T-cell (primary cell): ENCODE measurements around the gene NLRP14. TPM values are rescaled to one million over a fixed set of nuclear protein-coding genes. Genes with fewer than 3 reads are reported as not detected.

ENCODE experiments used
- ATAC-seq, 4 experiments: fragments of 200-7000 bp in 3 of 4; fragments of 150-1000 bp in 1 of 4; cut with Tn5 transposase; replicated peaks in 1 of 4; 1 replicate in 3 of 4; 2 replicates in 1 of 4; pipeline ENCODE4 v1.10.0; 2021; ENCODE audit warnings: moderate library complexity in 3 of 4, mild to moderate bottlenecking in 2 of 4, moderate number of reproducible peaks in 1 of 4
- CTCF ChIA-PET, 2 donors: fragments of 300-600 bp; sonication (Branson Sonifier 250); formaldehyde crosslinking; loops; one replicate each; lab custom pipeline; 2022; ENCODE audit warnings: antibody characterized with exemption in 2 of 2; lab: Charles Lee
- POLR2A ChIA-PET, 2 donors: fragments of 300-600 bp; sonication (Branson Sonifier 250); formaldehyde crosslinking; loops; one replicate each; lab custom pipeline; 2022; ENCODE audit warnings: antibody characterized with exemption in 2 of 2; lab: Charles Lee
- DNase-seq, 35 experiments: peaks; one replicate each; pipeline versions ENCODE4 v3.0.0 to v3.0.0-alpha.2; 2013 to 2023
- H3K27ac ChIP-seq: one replicate; pipeline ENCODE4 v1.5.1; 2013; ENCODE audit warnings: low read length
- H3K27me3 ChIP-seq, 2 experiments: replicated peaks in 1 of 2; 1 replicate in 1 of 2; 2 replicates in 1 of 2; pipeline versions ENCODE4 v1.6.1 to v1.7.0; 2013; ENCODE audit warnings: low read length in 1 of 2, mixed read lengths in 1 of 2; ENCODE audit not compliant: control insufficient read depth in 2 of 2, insufficient read depth in 2 of 2; ENCODE audit errors: extremely low read depth in 1 of 2
- H3K36me3 ChIP-seq, 2 donors: 1 replicate in 1 of 2; 2 replicates in 1 of 2; pipeline versions ENCODE4 v1.6.1 to v1.7.0; 2013; ENCODE audit warnings: low read length in 1 of 2; ENCODE audit not compliant: control insufficient read depth in 2 of 2, insufficient read depth in 1 of 2; ENCODE audit errors: extremely low read depth in 1 of 2
- H3K4me1 ChIP-seq, 2 experiments: 1 replicate in 1 of 2; 2 replicates in 1 of 2; pipeline versions ENCODE4 v1.6.1 to v1.7.0; 2013; ENCODE audit warnings: low read length in 2 of 2, mixed read lengths in 1 of 2; ENCODE audit not compliant: insufficient read depth in 2 of 2, control insufficient read depth in 1 of 2; ENCODE audit errors: extremely low read depth in 1 of 2
- H3K4me3 ChIP-seq, 2 donors: 1 replicate in 1 of 2; 2 replicates in 1 of 2; pipeline versions ENCODE4 v1.5.1 to v1.7.0; 2013; ENCODE audit warnings: mild to moderate bottlenecking in 2 of 2, low read length in 1 of 2, moderate library complexity in 1 of 2; ENCODE audit not compliant: control insufficient read depth in 1 of 2; ENCODE audit errors: extremely low read depth in 1 of 2
- H3K9me3 ChIP-seq: 2 replicates; pipeline ENCODE4 v1.7.0; 2013
- H3K27ac Mint-ChIP-seq, 2 donors: one replicate each; pipeline ENCODE4 v1.8.0; 2020 to 2021; ENCODE audit warnings: mild to moderate bottlenecking in 2 of 2, mixed read lengths in 2 of 2
- H3K27me3 Mint-ChIP-seq, 2 donors: one replicate each; pipeline ENCODE4 v1.8.0; 2021 to 2022; ENCODE audit warnings: mixed read lengths in 2 of 2
- H3K36me3 Mint-ChIP-seq: one replicate; pipeline ENCODE4 v1.8.0; 2021; ENCODE audit warnings: mixed read lengths
- H3K4me1 Mint-ChIP-seq, 3 donors: one replicate each; pipeline ENCODE4 v1.8.0; 2020 to 2022; ENCODE audit warnings: mixed read lengths in 3 of 3, mild to moderate bottlenecking in 1 of 3
- H3K4me3 Mint-ChIP-seq, 3 donors: one replicate each; pipeline ENCODE4 v1.8.0; 2020 to 2022; ENCODE audit warnings: mild to moderate bottlenecking in 3 of 3, mixed read lengths in 3 of 3, moderate library complexity in 3 of 3
- H3K9me3 Mint-ChIP-seq, 3 donors: one replicate each; pipeline ENCODE4 v1.8.0; 2020 to 2022; ENCODE audit warnings: mixed read lengths in 3 of 3
- WGBS: methylation state at CpG from one replicate; pipeline ENCODE4 v1.1.5; 2013; ENCODE audit warnings: missing lambda C conversion rate; ENCODE audit not compliant: insufficient coverage; 5-methylcytosine and 5-hydroxymethylcytosine counted together
- total RNA-seq, 35 experiments: library from RNA in 6 of 35; stranded (reverse) in 6 of 35; fragments of 120-200 nt in 1 of 35; gene quantifications; one replicate each; pipeline versions ENCODE4 v1.2.1 to v1.2.4 and lab custom pipeline; 2013 to 2026

Gene NLRP14
- total RNA-seq, 5 donors from 2014 or later (not counting 1 experiment from before 2014, with no cell fraction given), result 0.13 TPM; not detected in 4

GRCh38 chr11:7019500-7020182 is 638 bp upstream of the NLRP14 start:
- Histone ChIP-seq H3K27ac (no peak overlapping the region), H3K4me1 (peaks cover 0 to 4% of the 10 kb centered on the region in 2 experiments), H3K27me3 (peaks cover 2 to 21% of the 10 kb centered on the region in 2 experiments), H3K9me3 (no peaks in the 10 kb centered on the region), H3K4me3 (peak overlapping the region in 1 of 2 donors; percentile 67), H3K36me3 (no peaks in the 10 kb centered on the region)
- 13% methylated on average over 23 of the region's 26 CpGs for WGBS
- ChIA-PET CTCF (no interaction called here), POLR2A (no interaction called here)
- Mint-ChIP-seq H3K36me3 (no peaks in the 10 kb centered on the region), H3K4me3 (peak overlapping the region in 1 of 3 donors; percentile 51), H3K27ac (no peak overlapping the region), H3K27me3 (peaks cover 30 to 37% of the 10 kb centered on the region in 2 donors), H3K9me3 (no peaks in the 10 kb centered on the region), H3K4me1 (peaks cover 0 to 9% (median 0%) of the 10 kb centered on the region in 3 donors)
- DNase-seq (no peak), ATAC-seq (no peak)

- Histone ChIP-seq H3K4me3 (no peak overlapping the region), H3K27ac (no peak overlapping the region), H3K36me3 (no peaks in the 10 kb centered on the region), H3K4me1 (peaks cover 0 to 4% of the 10 kb centered on the region in 2 experiments), H3K27me3 (peaks cover 2 to 21% of the 10 kb centered on the region in 2 experiments), H3K9me3 (no peaks in the 10 kb centered on the region)
- Mint-ChIP-seq H3K27ac (no peak overlapping the region), H3K4me1 (peaks cover 0 to 9% (median 0%) of the 10 kb centered on the region in 3 donors), H3K4me3 (no peak overlapping the region), H3K9me3 (no peaks in the 10 kb centered on the region), H3K36me3 (no peaks in the 10 kb centered on the region), H3K27me3 (peaks cover 30 to 38% of the 10 kb centered on the region in 2 donors)
- no peak for ATAC-seq
- POLR2A ChIA-PET, result no interaction called here
- CTCF ChIA-PET, result no interaction called here
- no peak for DNase-seq
- WGBS, result 50% methylated on average over 1 of the region's 5 CpGs
These were observed 1.0 kb downstream of the NLRP14 start for GRCh38 chr11:7021318-7021717.

GRCh38 chr11:7028141-7028540 is 7.9 kb downstream of the NLRP14 start:
- H3K27me3 Mint-ChIP-seq, result peaks cover 4 to 6% of the 10 kb centered on the region in 2 donors
- Histone ChIP-seq H3K27ac (no peak overlapping the region), H3K9me3 (no peaks in the 10 kb centered on the region), H3K4me3 (no peak overlapping the region), H3K4me1 (no peaks in the 10 kb centered on the region), H3K36me3 (no peaks in the 10 kb centered on the region), H3K27me3 (no peaks in the 10 kb centered on the region)
- no peak for DNase-seq
- 78% methylated on average over 3 of the region's 3 CpGs for WGBS
- CTCF ChIA-PET, result no interaction called here
- H3K9me3 Mint-ChIP-seq, result no peaks in the 10 kb centered on the region
- no peak overlapping the region for H3K4me3 Mint-ChIP-seq
- no peaks in the 10 kb centered on the region for H3K4me1 Mint-ChIP-seq
- POLR2A ChIA-PET, result no interaction called here
- no peak for ATAC-seq
- no peak overlapping the region for H3K27ac Mint-ChIP-seq
- H3K36me3 Mint-ChIP-seq, result no peaks in the 10 kb centered on the region

- Mint-ChIP-seq H3K9me3 (no peaks in the 10 kb centered on the region), H3K4me1 (no peaks in the 10 kb centered on the region), H3K4me3 (no peak overlapping the region), H3K27ac (no peak overlapping the region), H3K27me3 (peaks cover 1 to 9% of the 10 kb centered on the region in 2 donors), H3K36me3 (no peaks in the 10 kb centered on the region)
- CTCF ChIA-PET, result interaction anchor here in 1 of 2 donors (0.7 kb wide), 1 partner anchor 141 kb away, joined by 5 read pairs; no protein-coding TSS in a partner anchor
- ATAC-seq (no peak), DNase-seq (no peak)
- no peaks in the 10 kb centered on the region for H3K9me3 ChIP-seq
- POLR2A ChIA-PET, result no interaction called here
- peaks cover 0 to 4% of the 10 kb centered on the region in 2 experiments for H3K27me3 ChIP-seq
- WGBS, result 93% methylated on average over 12 of the region's 16 CpGs
- H3K27ac ChIP-seq, result no peak overlapping the region
- H3K36me3 ChIP-seq, result no peaks in the 10 kb centered on the region
- H3K4me1 ChIP-seq, result no peaks in the 10 kb centered on the region
- H3K4me3 ChIP-seq, result no peak overlapping the region
These were observed 10.6 kb downstream of the NLRP14 start for GRCh38 chr11:7030836-7031235.

- ATAC-seq (no peak), DNase-seq (no peak)
- no peaks in the 10 kb centered on the region for H3K36me3 Mint-ChIP-seq
- Histone ChIP-seq H3K4me3 (no peak overlapping the region), H3K4me1 (no peaks in the 10 kb centered on the region), H3K9me3 (no peaks in the 10 kb centered on the region), H3K27ac (no peak overlapping the region), H3K27me3 (peaks cover 0 to 4% of the 10 kb centered on the region in 2 experiments), H3K36me3 (no peaks in the 10 kb centered on the region)
- H3K27ac Mint-ChIP-seq, result no peak overlapping the region
- POLR2A ChIA-PET, result no interaction called here
- no peaks in the 10 kb centered on the region for H3K9me3 Mint-ChIP-seq
- 71% methylated on average over 9 of the region's 11 CpGs for WGBS
- CTCF ChIA-PET, result no interaction called here
- H3K4me1 Mint-ChIP-seq, result no peaks in the 10 kb centered on the region
- H3K27me3 Mint-ChIP-seq, result peaks cover 1 to 9% of the 10 kb centered on the region in 2 donors
- no peak overlapping the region for H3K4me3 Mint-ChIP-seq
These were observed 11.2 kb downstream of the NLRP14 start for GRCh38 chr11:7031471-7031871.

- H3K27ac Mint-ChIP-seq, result no peak overlapping the region
- ChIA-PET POLR2A (no interaction called here), CTCF (no interaction called here)
- peaks cover 1 to 9% of the 10 kb centered on the region in 2 donors for H3K27me3 Mint-ChIP-seq
- no peak overlapping the region for H3K4me3 Mint-ChIP-seq
- Histone ChIP-seq H3K27ac (no peak overlapping the region), H3K27me3 (peaks cover 0 to 4% of the 10 kb centered on the region in 2 experiments), H3K4me1 (no peaks in the 10 kb centered on the region), H3K9me3 (no peaks in the 10 kb centered on the region), H3K36me3 (no peaks in the 10 kb centered on the region), H3K4me3 (no peak overlapping the region)
- DNase-seq, result no peak
- H3K9me3 Mint-ChIP-seq, result no peaks in the 10 kb centered on the region
- no peaks in the 10 kb centered on the region for H3K4me1 Mint-ChIP-seq
- no peak for ATAC-seq
- WGBS, result no CpG with 5 or more reads among the region's 1 CpG
- no peaks in the 10 kb centered on the region for H3K36me3 Mint-ChIP-seq
These were observed 12.4 kb downstream of the NLRP14 start for GRCh38 chr11:7032692-7033091.
